ENCODE data around the gene CD22.
"Not testable (repeated sequence)": the region's sequence is repeated elsewhere in the genome, so short reads cannot be mapped to it uniquely, and the experiment has no call there.

Gene CD22

GRCh38 chr19:35362261-35363000 lies 33.4 kb downstream of the CD22 start:
- DNase-seq = no peak

GRCh38 chr19:35363001-35363590 lies 34.1 kb downstream of the CD22 start:
- no peak for DNase-seq

GRCh38 chr19:35363711-35364425 lies 34.9 kb downstream of the CD22 start:
- DNase-seq = no peak

GRCh38 chr19:35365303-35365702 lies 36.3 kb downstream of the CD22 start:
- DNase-seq = no peak

- no peak for DNase-seq
These were observed 39.4 kb downstream of the CD22 start for GRCh38 chr19:35368378-35368777.

GRCh38 chr19:35369522-35369921 lies 40.5 kb downstream of the CD22 start:
- DNase-seq = no peak

- no peak for DNase-seq
These were observed 41.7 kb downstream of the CD22 start, which contains the start of gene GPR42 for GRCh38 chr19:35370722-35371121. TSS of gene GPR42 (plus strand) at chr19:35371068. CDS start at chr19:35371360, 292 bp downstream.

- no peak for DNase-seq
These were observed 44.5 kb downstream of the CD22 start for GRCh38 chr19:35373492-35373891.

GRCh38 chr19:35374031-35374430 lies 45.0 kb downstream of the CD22 start:
- DNase-seq = not testable (repeated sequence)

- DNase-seq = no peak
These were observed 46.7 kb downstream of the CD22 start for GRCh38 chr19:35375505-35376307.

- no peak for DNase-seq
These were observed 48.7 kb downstream of the CD22 start for GRCh38 chr19:35377656-35378055.

- DNase-seq = no peak
These were observed 49.4 kb downstream of the CD22 start for GRCh38 chr19:35378356-35378755.

- DNase-seq = not testable (repeated sequence)
These were observed 50.6 kb downstream of the CD22 start for GRCh38 chr19:35379545-35379944.

GRCh38 chr19:35379992-35380391 lies 51.0 kb downstream of the CD22 start:
- DNase-seq = no peak

GRCh38 chr19:35380450-35381124 lies 51.6 kb downstream of the CD22 start:
- DNase-seq = no peak

GRCh38 chr19:35381318-35381717 lies 52.3 kb downstream of the CD22 start:
- no peak for DNase-seq

- no peak for DNase-seq
These were observed 52.9 kb downstream of the CD22 start for GRCh38 chr19:35381926-35382325.

GRCh38 chr19:35383536-35383935 lies 54.5 kb downstream of the CD22 start:
- no peak for DNase-seq

GRCh38 chr19:35388277-35389054 lies 59.5 kb downstream of the CD22 start:
- no peak for DNase-seq

GRCh38 chr19:35389192-35389861 lies 60.3 kb downstream of the CD22 start:
- no peak for DNase-seq
